SH-SY5Y (cell line): ENCODE results near the gene ASB1.

Source experiments
- GATA2 ChIP-seq: IDR thresholded peaks from 2 replicates; pipeline ENCODE4 v1.6.1; 2011; ENCODE audit warnings: mild to moderate bottlenecking, low read depth, low read length
- GATA3 ChIP-seq: IDR thresholded peaks from 2 replicates; pipeline ENCODE4 v1.6.1; 2011; ENCODE audit warnings: low read depth, mild to moderate bottlenecking, low read length, moderate library complexity

DNA sequence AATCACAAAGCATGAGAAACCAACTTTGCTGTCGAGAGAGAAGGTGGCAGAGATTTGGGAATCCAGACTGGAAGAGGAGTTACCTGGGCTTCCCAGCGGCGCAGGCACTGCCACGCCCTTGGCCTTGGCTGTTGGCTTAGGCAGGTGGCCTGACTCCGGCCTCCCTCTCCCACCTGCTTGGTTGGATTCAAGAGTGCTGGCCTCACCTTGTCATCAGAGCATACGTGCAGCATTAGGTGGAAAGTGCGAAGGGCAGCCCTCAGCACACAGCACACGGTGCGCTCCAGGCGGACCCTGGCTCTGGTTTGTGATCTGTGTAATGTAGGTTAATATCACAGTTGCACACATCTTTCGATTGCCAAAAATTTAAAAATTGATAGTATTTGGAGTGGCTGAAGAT lies 19.2 kb upstream of the ASB1 start:
- TF ChIP-seq GATA3 (no peak), GATA2 (no peak)
